A549 (cell line): ENCODE measurements around the gene ETF1. TPM values are rescaled to one million over a fixed set of nuclear protein-coding genes. Genes with fewer than 3 reads are reported as not detected.

Source experiments
- ATAC-seq, 2 experiments: fragments of 200-7000 bp in 1 of 2; fragments of >200 bp in 1 of 2; cut with Nextera tagmentation in 1 of 2; cut with Tn5 transposase in 1 of 2; 3 replicates each; pipeline versions ENCODE4 v1.8.0 to v1.9.1; 2018 to 2020; ENCODE audit warnings: mild to moderate bottlenecking in 1 of 2, moderate library complexity in 1 of 2
- CTCF ChIA-PET: fragments of 300-600 bp; sonication (Branson Sonifier 250); formaldehyde crosslinking; extraction: SDS; loops from one replicate; lab custom pipeline; 2021; ENCODE audit warnings: antibody characterized with exemption, inconsistent platforms; lab: Yijun Ruan, JAX
- POLR2A ChIA-PET: fragments of 350-600 bp; formaldehyde crosslinking; extraction: SDS; loops from one replicate; lab custom pipeline; 2021; ENCODE audit warnings: antibody characterized with exemption, inconsistent platforms; lab: Yijun Ruan, JAX
- DNase-seq, 2 experiments: peaks; one replicate each; pipeline versions ENCODE4 v3.0.0 to v3.0.0-alpha.2; 2011 to 2016; ENCODE audit warnings: low read depth in 1 of 2, low spot score in 1 of 2
- FAIRE-seq: peaks from 2 replicates; lab custom pipeline; 2011; peaks lifted over from hg19 to GRCh38; lab: Jason Lieb, UNC
- H3K27ac ChIP-seq, 2 experiments: fragments of >200 bp; sonication (Bioruptor Twin); formaldehyde crosslinking; 3 replicates each; pipeline ENCODE4 v1.5.1; 2016 to 2017
- H3K4me1 ChIP-seq: fragments of >200 bp; sonication (Bioruptor Twin); formaldehyde crosslinking; 3 replicates; pipeline ENCODE4 v1.6.1; 2016
- H3K4me2 ChIP-seq: fragments of >200 bp; sonication (Bioruptor Twin); formaldehyde crosslinking; 3 replicates; pipeline ENCODE4 v1.6.1; 2016
- H3K4me3 ChIP-seq: fragments of >200 bp; sonication (Bioruptor Twin); formaldehyde crosslinking; 3 replicates; pipeline ENCODE4 v1.5.1; 2016
- H3K9me3 ChIP-seq: fragments of >200 bp; sonication (Bioruptor Twin); formaldehyde crosslinking; 3 replicates; pipeline ENCODE4 v1.6.1; 2016
- ATOH8 ChIP-seq: fragments of 250-450 bp; sonication (Bioruptor Pico); IDR thresholded peaks from 2 replicates; pipeline ENCODE4 v1.5.0; 2020; ENCODE audit warnings: low read depth, mild to moderate bottlenecking, moderate library complexity
- CBX2 ChIP-seq: fragments of 200-600 bp; sonication (generic); IDR thresholded peaks from 2 replicates; pipeline ENCODE4 v1.6.1; 2016; ENCODE audit warnings: low read depth, mild to moderate bottlenecking, borderline replicate concordance
- CEBPB ChIP-seq, 2 experiments: fragments of >200 bp in 1 of 2; sonication (Bioruptor Twin) in 1 of 2; formaldehyde crosslinking in 1 of 2; IDR thresholded peaks; 2 replicates each; pipeline ENCODE4 v1.6.1; 2012 to 2016
- CHD2 ChIP-seq: fragments of 150-350 bp; IDR thresholded peaks from 2 replicates; pipeline ENCODE4 v1.6.1; 2014; ENCODE audit warnings: low read length; ENCODE audit not compliant: partially characterized antibody
- ELK1 ChIP-seq: fragments of 150-350 bp; IDR thresholded peaks from 2 replicates; pipeline ENCODE4 v1.6.1; 2014; ENCODE audit warnings: low read depth, mild to moderate bottlenecking, low read length
- FOXS1 ChIP-seq: fragments of 250-450 bp; sonication (Bioruptor Pico); IDR thresholded peaks from 2 replicates; pipeline ENCODE4 v1.5.0; 2020; ENCODE audit warnings: mild to moderate bottlenecking, moderate library complexity
- GATA3 ChIP-seq: IDR thresholded peaks from 2 replicates; pipeline ENCODE4 v1.6.1; 2012; ENCODE audit warnings: borderline replicate concordance
- HOXA7 ChIP-seq: fragments of 250-450 bp; sonication (Bioruptor Pico); IDR thresholded peaks from 2 replicates; pipeline ENCODE4 v1.5.0; 2020; ENCODE audit warnings: mild to moderate bottlenecking, moderate library complexity
- JUN ChIP-seq, 2 experiments: fragments of >200 bp; sonication (Bioruptor Twin); formaldehyde crosslinking; IDR thresholded peaks; 2 replicates in 1 of 2; 3 replicates in 1 of 2; pipeline ENCODE4 v1.6.1; 2016 to 2017
- MAFK ChIP-seq: fragments of 450-650 bp; IDR thresholded peaks from 2 replicates; pipeline ENCODE4 v1.6.1; 2014; ENCODE audit not compliant: partially characterized antibody
- MYC ChIP-seq: IDR thresholded peaks from 2 replicates; pipeline ENCODE4 v1.6.1; 2012; ENCODE audit warnings: mild to moderate bottlenecking, inconsistent platforms, low read length, improper control_type of control experiment, borderline replicate concordance
- NPAS2 ChIP-seq: fragments of 250-450 bp; sonication (Bioruptor Pico); IDR thresholded peaks from 2 replicates; pipeline ENCODE4 v1.8.0; 2022; ENCODE audit warnings: mild to moderate bottlenecking, moderate library complexity, borderline replicate concordance
- NR3C1 ChIP-seq: fragments of >200 bp; sonication (Bioruptor Twin); formaldehyde crosslinking; IDR thresholded peaks from 3 replicates; pipeline ENCODE4 v1.6.1; 2017
- POLR2AphosphoS2 ChIP-seq: conservative IDR thresholded peaks from 2 replicates; pipeline ENCODE4 v1.6.1; 2012; ENCODE audit warnings: low read length, improper control_type of control experiment, inconsistent platforms
- RARB ChIP-seq: fragments of 250-450 bp; sonication (Bioruptor Pico); IDR thresholded peaks from 2 replicates; pipeline ENCODE4 v1.8.0; 2021; ENCODE audit warnings: mild to moderate bottlenecking, moderate library complexity
- RFX5 ChIP-seq: fragments of 450-650 bp; IDR thresholded peaks from 2 replicates; pipeline ENCODE4 v1.7.1; 2014; ENCODE audit warnings: antibody characterized with exemption, mild to moderate bottlenecking, moderate library complexity
- TFCP2L1 ChIP-seq: fragments of 250-450 bp; sonication (Bioruptor Pico); IDR thresholded peaks from 2 replicates; pipeline ENCODE4 v1.5.0; 2021; ENCODE audit warnings: mild to moderate bottlenecking
- TP53 ChIP-seq: fragments of 250-450 bp; sonication (Bioruptor Pico); IDR thresholded peaks from 2 replicates; pipeline ENCODE4 v1.5.0; 2021; ENCODE audit warnings: mild to moderate bottlenecking, moderate library complexity
- USF2 ChIP-seq: fragments of 450-650 bp; IDR thresholded peaks from 2 replicates; pipeline ENCODE4 v1.6.1; 2014; ENCODE audit warnings: antibody characterized with exemption
- WGBS: methylation state at CpG from one replicate; pipeline ENCODE4 v1.1.6; 2017; ENCODE audit errors: missing lambda C conversion rate; 5-methylcytosine and 5-hydroxymethylcytosine counted together
- polyA plus RNA-seq, 4 experiments: library from polyadenylated mRNA; depleted of rRNA in 3 of 4; stranded (reverse); fragments of >200 nt; fragmentation: RNase III in 1 of 4; extraction: RNeasy Plus Mini Kit Qiagen cat#74134 plus additional on column Dnase treatment in 1 of 4; gene quantifications; 2 replicates in 3 of 4; 3 replicates in 1 of 4; pipeline ENCODE4 v1.2.3, GENCODE V29; 2011 to 2017

ETF1 gene
- polyA plus RNA-seq, 2 of the 4 experiments (the other 2 are of a cell fraction), result 119 to 161 TPM

DNA sequence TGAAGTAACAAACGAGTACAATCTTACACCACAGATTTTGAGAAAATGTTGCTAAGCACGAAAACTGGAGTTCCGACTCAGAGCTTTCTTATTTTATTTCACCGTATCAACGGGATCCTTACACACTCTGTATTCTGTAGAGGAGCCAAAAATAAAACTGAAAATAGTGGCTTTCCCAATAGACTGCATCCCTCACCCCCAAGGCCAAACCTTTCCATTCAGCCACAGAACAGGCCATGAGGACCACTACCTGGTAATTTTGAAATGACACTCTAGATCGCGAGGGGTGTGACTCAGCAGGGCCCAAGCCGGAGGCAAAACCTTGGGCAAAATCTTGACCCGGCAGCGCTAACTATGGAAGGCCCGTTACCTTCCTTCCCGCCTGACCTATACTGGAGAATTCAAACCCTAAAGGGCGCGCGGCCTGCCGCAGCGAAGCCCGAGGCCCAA, 31.7 kb upstream of the ETF1 start:
- Histone ChIP-seq H3K27ac (peak overlapping the region; percentile 98 to 99), H3K4me2 (peak overlapping the region; percentile 88), H3K4me3 (peak overlapping the region; percentile 96), H3K4me1 (peaks cover 42% of the 10 kb centered on the region), H3K9me3 (no peaks in the 10 kb centered on the region)
- TF ChIP-seq JUN (IDR thresholded peaks at IDR 0.05) (no peak), NPAS2 (CRISPR knock-in tag) (0 out of 2 replicates have a peak, but pooled peaks have one; percentile 20), MAFK (peak; percentile 19)
- FAIRE-seq (no peak), ATAC-seq (peak in 1 of 2 experiments; percentile 39; a peak in 3 of 6 replicates), DNase-seq (peak in 1 of 2 experiments; percentile 40)
- under 1% methylated on average over 10 of the region's 18 CpGs for WGBS
- ChIA-PET CTCF (no interaction called here), POLR2A (interaction anchor here (0.6 to 2.0 kb wide), 8 partner anchors 9 to 701 kb away, joined by 3 to 21 read pairs (median 4); partner anchors contain the start of genes EGR1 and ETF1)

- ATAC-seq (no peak), FAIRE-seq (no peak), DNase-seq (no peak)
- H3K27ac ChIP-seq, result peak overlapping the region; percentile 98 to 99
- H3K4me2 ChIP-seq, result peak overlapping the region; percentile 88
- no peaks in the 10 kb centered on the region for H3K9me3 ChIP-seq
- peaks cover 48% of the 10 kb centered on the region for H3K4me1 ChIP-seq
- 18% methylated on average over 9 of the region's 9 CpGs for WGBS
- POLR2A ChIA-PET, result no interaction called here
- H3K4me3 ChIP-seq, result peak overlapping the region; percentile 96
- TF ChIP-seq TFCP2L1 (CRISPR knock-in tag), result 0 out of 2 replicates have a peak, but pooled peaks have one; percentile 30
- no peak for TF ChIP-seq NR3C1
- TF ChIP-seq HOXA7, result peak; percentile 41; the same call in 1 of the 2 replicates
- CTCF ChIA-PET, result no interaction called here
Observed at GRCh38 chr5:138573949-138574670, 31.1 kb upstream of the ETF1 start.

DNA sequence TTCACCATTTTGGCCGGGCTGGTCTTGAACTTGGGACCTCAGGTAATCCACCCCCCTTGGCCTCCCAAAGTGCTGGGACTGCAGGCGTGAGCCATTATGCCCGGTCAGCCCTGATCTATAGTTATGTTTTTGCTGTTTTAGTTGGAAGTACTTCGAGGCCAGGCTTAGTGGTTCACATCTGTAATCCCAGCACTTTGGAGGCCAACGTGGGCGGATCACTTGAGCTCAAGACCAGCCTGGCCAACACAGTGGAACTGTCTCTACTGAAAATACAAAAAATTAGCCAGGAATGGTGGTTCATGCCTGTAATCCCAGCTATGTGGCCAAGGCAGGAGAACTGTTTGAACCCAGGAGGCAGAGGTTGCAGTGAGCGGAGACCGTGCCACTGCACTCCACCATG, 30.2 kb upstream of the ETF1 start:
- peak overlapping the region; percentile 96 for H3K4me3 ChIP-seq

More for the DNA sequence above, 30.2 kb upstream of the ETF1 start:
- ChIA-PET CTCF (no interaction called here), POLR2A (no interaction called here)
- Histone ChIP-seq H3K27ac (peak overlapping the region in 1 of 2 experiments; percentile 98; a peak in 3 of 6 replicates), H3K4me1 (peaks cover 57% of the 10 kb centered on the region), H3K4me2 (peak overlapping the region; percentile 88), H3K9me3 (no peaks in the 10 kb centered on the region)
- ATAC-seq, result no peak
- no peak for DNase-seq
- TF ChIP-seq ATOH8 (CRISPR knock-in tag) (no peak), POLR2AphosphoS2 (no peak), FOXS1 (no peak), RARB (CRISPR knock-in tag) (no peak), RFX5 (no peak), USF2 (no peak), GATA3 (no peak), CBX2 (no peak), CEBPB (IDR thresholded peaks at IDR 0.05) (no peak), MYC (no peak), ELK1 (no peak), TP53 (CRISPR knock-in tag) (no peak), CHD2 (no peak)
- FAIRE-seq, result no peak
- 92% methylated on average over 7 of the region's 8 CpGs for WGBS
